HepG2 (cell line): ENCODE measurements around the gene GPSM1.

Source experiments
- ELF1 ChIP-seq: sonication (generic); formaldehyde crosslinking; IDR thresholded peaks from 2 replicates; pipeline ENCODE4 v1.4.0; 2020; ENCODE audit warnings: missing genetic modification reagents
- EP300 ChIP-seq, 3 experiments: sonication (generic) in 1 of 3; formaldehyde crosslinking in 1 of 3; IDR thresholded peaks; 2 replicates each; pipeline versions ENCODE4 v1.5.1 to v1.6.1; 2011 to 2020; ENCODE audit warnings: low read depth in 2 of 3, low read length in 2 of 3, borderline replicate concordance in 1 of 3, improper control_type of control experiment in 1 of 3, mild to moderate bottlenecking in 1 of 3, missing genetic modification reagents in 1 of 3, moderate library complexity in 1 of 3
- GMEB1 ChIP-seq: sonication (generic); formaldehyde crosslinking; IDR thresholded peaks from 2 replicates; pipeline ENCODE4 v1.5.1; 2020; ENCODE audit warnings: missing genetic modification reagents, mild to moderate bottlenecking, borderline replicate concordance
- IRF2 ChIP-seq: IDR thresholded peaks from 2 replicates; pipeline ENCODE4 v1.6.1; 2018; ENCODE audit warnings: missing genetic modification reagents, missing compliant biosample characterization
- KDM5B ChIP-seq: sonication (generic); formaldehyde crosslinking; IDR thresholded peaks from 2 replicates; pipeline ENCODE4 v1.4.0; 2020; ENCODE audit warnings: missing genetic modification reagents, mild to moderate bottlenecking, borderline replicate concordance
- MYC ChIP-seq: sonication (generic); formaldehyde crosslinking; IDR thresholded peaks from 2 replicates; pipeline ENCODE4 v1.9.0; 2021; ENCODE audit warnings: missing genetic modification reagents, borderline replicate concordance
- PBX2 ChIP-seq: IDR thresholded peaks from 2 replicates; pipeline ENCODE4 v1.6.1; 2016; ENCODE audit warnings: control low read depth
- POLR2A ChIP-seq, 2 experiments: IDR thresholded peaks; 2 replicates each; pipeline ENCODE4 v1.6.1; 2011; ENCODE audit warnings: low read depth in 2 of 2, low read length in 2 of 2, mild to moderate bottlenecking in 1 of 2, moderate library complexity in 1 of 2; ENCODE audit not compliant: insufficient read depth in 1 of 2
- TF ChIP-seq, protein P1 (sequence below): sonication (generic); formaldehyde crosslinking; IDR thresholded peaks from 2 replicates; pipeline ENCODE4 v1.5.0; 2020; ENCODE audit warnings: mild to moderate bottlenecking, missing genetic modification reagents, moderate library complexity
- TF ChIP-seq, protein P2 (sequence below): sonication (generic); formaldehyde crosslinking; IDR thresholded peaks from 2 replicates; pipeline ENCODE4 v1.4.0; 2020; ENCODE audit warnings: mild to moderate bottlenecking, missing genetic modification reagents, borderline replicate concordance
- TF ChIP-seq, protein P3 (sequence below): sonication (generic); formaldehyde crosslinking; IDR thresholded peaks from 2 replicates; pipeline ENCODE4 v1.5.0; 2020; ENCODE audit warnings: mild to moderate bottlenecking, missing genetic modification reagents

DNA sequence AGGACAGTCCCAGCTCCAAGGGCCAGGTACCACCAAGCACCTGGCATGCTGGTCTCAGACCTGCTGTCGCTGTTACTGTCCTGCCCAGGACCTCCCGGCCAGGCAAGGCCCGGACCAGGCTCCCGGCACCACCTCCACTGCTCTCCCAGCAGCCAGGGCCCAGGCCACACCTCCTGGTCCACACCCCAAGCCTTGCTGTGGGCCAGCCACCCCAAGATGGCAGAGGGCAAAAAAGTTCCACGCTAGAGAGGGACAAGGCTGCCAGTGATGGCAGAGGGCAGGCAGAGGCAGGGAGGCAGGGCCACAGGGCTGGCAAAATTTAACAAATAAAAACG is 35.1 kb downstream of the GPSM1 start:
- no peak for TF ChIP-seq EP300 (IDR thresholded peaks at IDR 0.05; ENCODE audit: low read depth in 2 of 2, low read length in 2 of 2)
- no peak for TF ChIP-seq EP300 (CRISPR knock-in tag; IDR thresholded peaks at IDR 0.05; ENCODE audit: borderline replicate concordance)
- TF ChIP-seq, protein P1, sequence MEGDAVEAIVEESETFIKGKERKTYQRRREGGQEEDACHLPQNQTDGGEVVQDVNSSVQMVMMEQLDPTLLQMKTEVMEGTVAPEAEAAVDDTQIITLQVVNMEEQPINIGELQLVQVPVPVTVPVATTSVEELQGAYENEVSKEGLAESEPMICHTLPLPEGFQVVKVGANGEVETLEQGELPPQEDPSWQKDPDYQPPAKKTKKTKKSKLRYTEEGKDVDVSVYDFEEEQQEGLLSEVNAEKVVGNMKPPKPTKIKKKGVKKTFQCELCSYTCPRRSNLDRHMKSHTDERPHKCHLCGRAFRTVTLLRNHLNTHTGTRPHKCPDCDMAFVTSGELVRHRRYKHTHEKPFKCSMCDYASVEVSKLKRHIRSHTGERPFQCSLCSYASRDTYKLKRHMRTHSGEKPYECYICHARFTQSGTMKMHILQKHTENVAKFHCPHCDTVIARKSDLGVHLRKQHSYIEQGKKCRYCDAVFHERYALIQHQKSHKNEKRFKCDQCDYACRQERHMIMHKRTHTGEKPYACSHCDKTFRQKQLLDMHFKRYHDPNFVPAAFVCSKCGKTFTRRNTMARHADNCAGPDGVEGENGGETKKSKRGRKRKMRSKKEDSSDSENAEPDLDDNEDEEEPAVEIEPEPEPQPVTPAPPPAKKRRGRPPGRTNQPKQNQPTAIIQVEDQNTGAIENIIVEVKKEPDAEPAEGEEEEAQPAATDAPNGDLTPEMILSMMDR (CRISPR knock-in tag): no peak
- TF ChIP-seq PBX2: no peak
- TF ChIP-seq, protein P2, sequence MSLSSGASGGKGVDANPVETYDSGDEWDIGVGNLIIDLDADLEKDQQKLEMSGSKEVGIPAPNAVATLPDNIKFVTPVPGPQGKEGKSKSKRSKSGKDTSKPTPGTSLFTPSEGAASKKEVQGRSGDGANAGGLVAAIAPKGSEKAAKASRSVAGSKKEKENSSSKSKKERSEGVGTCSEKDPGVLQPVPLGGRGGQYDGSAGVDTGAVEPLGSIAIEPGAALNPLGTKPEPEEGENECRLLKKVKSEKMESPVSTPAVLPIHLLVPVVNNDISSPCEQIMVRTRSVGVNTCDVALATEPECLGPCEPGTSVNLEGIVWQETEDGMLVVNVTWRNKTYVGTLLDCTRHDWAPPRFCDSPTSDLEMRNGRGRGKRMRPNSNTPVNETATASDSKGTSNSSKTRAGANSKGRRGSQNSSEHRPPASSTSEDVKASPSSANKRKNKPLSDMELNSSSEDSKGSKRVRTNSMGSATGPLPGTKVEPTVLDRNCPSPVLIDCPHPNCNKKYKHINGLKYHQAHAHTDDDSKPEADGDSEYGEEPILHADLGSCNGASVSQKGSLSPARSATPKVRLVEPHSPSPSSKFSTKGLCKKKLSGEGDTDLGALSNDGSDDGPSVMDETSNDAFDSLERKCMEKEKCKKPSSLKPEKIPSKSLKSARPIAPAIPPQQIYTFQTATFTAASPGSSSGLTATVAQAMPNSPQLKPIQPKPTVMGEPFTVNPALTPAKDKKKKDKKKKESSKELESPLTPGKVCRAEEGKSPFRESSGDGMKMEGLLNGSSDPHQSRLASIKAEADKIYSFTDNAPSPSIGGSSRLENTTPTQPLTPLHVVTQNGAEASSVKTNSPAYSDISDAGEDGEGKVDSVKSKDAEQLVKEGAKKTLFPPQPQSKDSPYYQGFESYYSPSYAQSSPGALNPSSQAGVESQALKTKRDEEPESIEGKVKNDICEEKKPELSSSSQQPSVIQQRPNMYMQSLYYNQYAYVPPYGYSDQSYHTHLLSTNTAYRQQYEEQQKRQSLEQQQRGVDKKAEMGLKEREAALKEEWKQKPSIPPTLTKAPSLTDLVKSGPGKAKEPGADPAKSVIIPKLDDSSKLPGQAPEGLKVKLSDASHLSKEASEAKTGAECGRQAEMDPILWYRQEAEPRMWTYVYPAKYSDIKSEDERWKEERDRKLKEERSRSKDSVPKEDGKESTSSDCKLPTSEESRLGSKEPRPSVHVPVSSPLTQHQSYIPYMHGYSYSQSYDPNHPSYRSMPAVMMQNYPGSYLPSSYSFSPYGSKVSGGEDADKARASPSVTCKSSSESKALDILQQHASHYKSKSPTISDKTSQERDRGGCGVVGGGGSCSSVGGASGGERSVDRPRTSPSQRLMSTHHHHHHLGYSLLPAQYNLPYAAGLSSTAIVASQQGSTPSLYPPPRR (CRISPR knock-in tag): no peak
- TF ChIP-seq GMEB1 (CRISPR knock-in tag): no peak
- TF ChIP-seq ELF1: no peak
- TF ChIP-seq, protein P3, sequence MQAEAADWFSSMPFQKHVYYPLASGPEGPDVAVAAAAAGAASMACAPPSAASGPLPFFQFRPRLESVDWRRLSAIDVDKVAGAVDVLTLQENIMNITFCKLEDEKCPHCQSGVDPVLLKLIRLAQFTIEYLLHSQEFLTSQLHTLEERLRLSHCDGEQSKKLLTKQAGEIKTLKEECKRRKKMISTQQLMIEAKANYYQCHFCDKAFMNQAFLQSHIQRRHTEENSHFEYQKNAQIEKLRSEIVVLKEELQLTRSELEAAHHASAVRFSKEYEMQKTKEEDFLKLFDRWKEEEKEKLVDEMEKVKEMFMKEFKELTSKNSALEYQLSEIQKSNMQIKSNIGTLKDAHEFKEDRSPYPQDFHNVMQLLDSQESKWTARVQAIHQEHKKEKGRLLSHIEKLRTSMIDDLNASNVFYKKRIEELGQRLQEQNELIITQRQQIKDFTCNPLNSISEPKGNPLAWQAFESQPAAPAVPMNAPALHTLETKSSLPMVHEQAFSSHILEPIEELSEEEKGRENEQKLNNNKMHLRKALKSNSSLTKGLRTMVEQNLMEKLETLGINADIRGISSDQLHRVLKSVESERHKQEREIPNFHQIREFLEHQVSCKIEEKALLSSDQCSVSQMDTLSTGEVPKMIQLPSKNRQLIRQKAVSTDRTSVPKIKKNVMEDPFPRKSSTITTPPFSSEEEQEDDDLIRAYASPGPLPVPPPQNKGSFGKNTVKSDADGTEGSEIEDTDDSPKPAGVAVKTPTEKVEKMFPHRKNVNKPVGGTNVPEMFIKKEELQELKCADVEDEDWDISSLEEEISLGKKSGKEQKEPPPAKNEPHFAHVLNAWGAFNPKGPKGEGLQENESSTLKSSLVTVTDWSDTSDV: no peak
- no peak for TF ChIP-seq IRF2
- TF ChIP-seq KDM5B (CRISPR knock-in tag): no peak
- TF ChIP-seq MYC: no peak
- TF ChIP-seq POLR2A (IDR thresholded peaks at IDR 0.05; ENCODE audit: insufficient read depth in 1 of 2, low read depth in 2 of 2, low read length in 2 of 2): no peak
